ENCODE results near the gene DCPS.

- TF ChIP-seq EZH2 (IDR thresholded peaks at IDR 0.05; ENCODE audit: borderline replicate concordance, low read depth, low read length, poor library complexity, severe bottlenecking) (no peak), CTCF (conservative IDR thresholded peaks at IDR 0.05; ENCODE audit: low read depth, low read length) (no peak)
These were observed 6.9 kb upstream of the DCPS start for GRCh38 chr11:126297004-126297403.
